ENCODE data around the gene IL9R.

IL9R gene

DNA sequence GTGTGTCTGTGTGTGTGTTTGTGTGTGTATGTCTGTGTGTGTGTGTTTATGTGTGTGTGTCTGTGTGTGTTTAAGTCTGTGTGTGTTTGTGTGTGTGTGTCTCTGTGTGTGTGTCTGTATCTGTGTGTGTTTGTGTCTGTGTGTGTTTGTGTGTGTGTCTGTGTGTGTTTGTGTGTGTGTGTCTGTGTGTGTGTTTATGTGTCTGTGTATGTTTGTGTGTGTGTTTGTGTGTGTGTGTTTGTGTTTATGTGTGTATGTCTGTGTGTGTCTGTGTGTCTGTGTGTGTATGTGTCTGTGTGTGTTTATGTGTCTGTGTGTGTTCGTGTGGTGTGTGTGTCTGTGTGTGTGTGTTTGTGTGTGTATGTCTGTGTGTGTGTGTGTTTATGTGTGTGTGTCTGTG lies 11.4 kb downstream of the IL9R start:
- TF ChIP-seq, protein P1, sequence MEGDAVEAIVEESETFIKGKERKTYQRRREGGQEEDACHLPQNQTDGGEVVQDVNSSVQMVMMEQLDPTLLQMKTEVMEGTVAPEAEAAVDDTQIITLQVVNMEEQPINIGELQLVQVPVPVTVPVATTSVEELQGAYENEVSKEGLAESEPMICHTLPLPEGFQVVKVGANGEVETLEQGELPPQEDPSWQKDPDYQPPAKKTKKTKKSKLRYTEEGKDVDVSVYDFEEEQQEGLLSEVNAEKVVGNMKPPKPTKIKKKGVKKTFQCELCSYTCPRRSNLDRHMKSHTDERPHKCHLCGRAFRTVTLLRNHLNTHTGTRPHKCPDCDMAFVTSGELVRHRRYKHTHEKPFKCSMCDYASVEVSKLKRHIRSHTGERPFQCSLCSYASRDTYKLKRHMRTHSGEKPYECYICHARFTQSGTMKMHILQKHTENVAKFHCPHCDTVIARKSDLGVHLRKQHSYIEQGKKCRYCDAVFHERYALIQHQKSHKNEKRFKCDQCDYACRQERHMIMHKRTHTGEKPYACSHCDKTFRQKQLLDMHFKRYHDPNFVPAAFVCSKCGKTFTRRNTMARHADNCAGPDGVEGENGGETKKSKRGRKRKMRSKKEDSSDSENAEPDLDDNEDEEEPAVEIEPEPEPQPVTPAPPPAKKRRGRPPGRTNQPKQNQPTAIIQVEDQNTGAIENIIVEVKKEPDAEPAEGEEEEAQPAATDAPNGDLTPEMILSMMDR (IDR thresholded peaks at IDR 0.05), result no peak
